GM19239 (cell line): ENCODE data around the gene CMSS1.
"Not testable (repeated sequence)": the region's sequence is repeated elsewhere in the genome, so short reads cannot be mapped to it uniquely, and the experiment has no call there.

ENCODE experiments used
- DNase-seq: peaks from one replicate; pipeline ENCODE4 v3.0.0; 2011; ENCODE audit warnings: low spot score; ENCODE audit not compliant: insufficient read length
- FAIRE-seq: peaks from 2 replicates; lab custom pipeline; 2011; peaks lifted over from hg19 to GRCh38; lab: Jason Lieb, UNC

Gene CMSS1

DNA sequence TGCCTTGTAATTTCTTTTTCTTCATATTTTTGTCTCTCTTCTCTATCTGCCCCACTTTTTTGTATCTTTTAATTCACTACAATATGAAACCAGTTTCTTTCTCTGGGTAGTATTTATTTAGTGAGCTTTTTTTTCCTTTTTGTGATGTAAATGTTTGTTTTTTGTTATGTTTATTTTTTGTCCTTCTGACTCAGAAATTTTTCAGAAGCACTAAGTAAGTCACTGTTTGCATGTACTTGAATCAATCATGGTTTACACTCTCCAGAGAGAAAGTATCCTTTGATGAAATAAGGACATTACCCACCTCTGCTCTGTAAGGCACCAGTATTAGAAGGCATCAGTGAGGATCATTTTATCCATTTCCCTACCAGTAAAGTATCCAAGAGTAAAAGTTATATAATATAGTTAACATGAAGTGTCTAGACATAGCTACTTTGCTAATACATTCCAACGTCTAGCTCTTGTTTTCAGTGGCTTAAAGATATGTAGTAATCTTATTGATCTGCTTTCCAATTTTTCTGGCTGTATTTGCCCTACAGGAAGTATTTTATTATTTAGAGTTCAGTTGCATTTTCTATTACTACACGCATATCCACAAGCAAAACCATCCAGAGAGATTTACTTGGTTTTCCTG is 271.2 kb downstream of the CMSS1 start:
- no peak for FAIRE-seq
- no peak for DNase-seq

- FAIRE-seq (peak; percentile 91), DNase-seq (no peak)
Observed at GRCh38 chr3:100089812-100090668, 272.4 kb downstream of the CMSS1 start.

- DNase-seq: no peak
- FAIRE-seq: no peak
Observed at GRCh38 chr3:100090669-100091005, 273.0 kb downstream of the CMSS1 start.

- no peak for FAIRE-seq
Observed at GRCh38 chr3:100093831-100094230, 276.2 kb downstream of the CMSS1 start.

DNA sequence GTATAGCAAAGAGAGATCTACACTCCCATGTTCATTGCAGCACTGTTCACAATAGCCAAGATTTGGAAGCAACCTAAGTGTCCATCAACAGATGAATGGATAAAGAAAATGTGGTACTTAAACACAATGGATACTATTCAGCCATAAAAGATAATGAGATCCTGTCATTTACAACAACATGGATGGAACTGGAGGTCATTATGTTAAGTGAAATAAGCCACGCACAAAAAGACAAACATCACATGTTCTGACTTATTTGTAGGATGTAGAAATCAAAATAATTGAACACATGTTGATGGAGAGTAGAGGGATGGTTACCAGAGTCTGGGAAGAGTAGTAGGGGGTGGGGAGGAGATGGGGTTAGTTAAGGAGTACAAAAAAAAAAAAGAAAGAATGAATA is 278.6 kb downstream of the CMSS1 start:
- not testable (repeated sequence) for FAIRE-seq, DNase-seq

More at GRCh38 chr3:100093831-100094230, 276.2 kb downstream of the CMSS1 start:
- DNase-seq: no peak

- DNase-seq (no peak), FAIRE-seq (peak; percentile 4)
Observed at GRCh38 chr3:100096866-100097265, 279.2 kb downstream of the CMSS1 start.

- FAIRE-seq: peak; percentile 44
- no peak for DNase-seq
Observed at GRCh38 chr3:100097919-100098783, 280.5 kb downstream of the CMSS1 start.

GRCh38 chr3:100098784-100099070 is 281.1 kb downstream of the CMSS1 start:
- FAIRE-seq: no peak
- DNase-seq: no peak

- DNase-seq: no peak
- no peak for FAIRE-seq
Observed at GRCh38 chr3:100099621-100100020, 282.0 kb downstream of the CMSS1 start.

DNA sequence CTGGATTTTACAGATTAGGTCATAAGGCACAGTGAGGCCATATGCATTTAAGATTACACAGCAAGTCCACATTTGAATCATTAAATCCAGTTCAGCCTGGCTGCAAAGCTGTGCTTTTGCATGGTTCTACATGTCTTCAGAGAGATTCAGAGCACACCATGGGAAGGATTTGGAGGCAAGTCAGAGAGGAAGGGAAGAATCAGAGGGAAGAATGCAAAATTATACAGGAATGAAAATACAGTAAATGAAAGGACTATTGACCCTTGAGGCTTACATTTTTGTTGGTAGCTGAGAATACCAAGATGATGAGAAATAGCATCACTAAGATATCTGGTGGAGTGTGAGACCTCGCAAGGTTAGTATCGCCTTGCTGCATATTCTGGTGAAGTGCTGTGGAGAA is 282.8 kb downstream of the CMSS1 start:
- no peak for DNase-seq
- FAIRE-seq: no peak

DNA sequence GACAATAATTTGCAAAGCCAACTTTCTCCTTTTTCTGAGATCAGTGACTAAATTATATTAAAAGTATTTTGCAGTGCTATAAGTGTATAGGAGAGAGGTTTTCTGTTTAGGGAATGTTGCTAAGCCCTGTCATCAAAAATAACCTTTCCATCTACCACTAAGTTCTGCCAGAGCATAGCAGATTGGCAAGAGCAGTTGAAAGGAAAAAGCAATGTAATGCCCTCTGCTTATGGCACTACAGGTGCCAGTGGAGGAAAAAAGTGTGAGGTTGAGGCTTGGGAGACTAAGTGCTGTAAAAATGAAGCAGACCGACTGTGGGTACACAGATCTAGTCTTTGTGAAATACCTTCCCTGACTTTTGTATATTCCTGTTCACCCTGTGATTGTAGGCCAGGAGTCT is 285.1 kb downstream of the CMSS1 start:
- peak; percentile 68 for FAIRE-seq
- DNase-seq: no peak

GRCh38 chr3:100103558-100104441 is 286.1 kb downstream of the CMSS1 start:
- DNase-seq (peak; percentile 28), FAIRE-seq (peak; percentile 99)

DNA sequence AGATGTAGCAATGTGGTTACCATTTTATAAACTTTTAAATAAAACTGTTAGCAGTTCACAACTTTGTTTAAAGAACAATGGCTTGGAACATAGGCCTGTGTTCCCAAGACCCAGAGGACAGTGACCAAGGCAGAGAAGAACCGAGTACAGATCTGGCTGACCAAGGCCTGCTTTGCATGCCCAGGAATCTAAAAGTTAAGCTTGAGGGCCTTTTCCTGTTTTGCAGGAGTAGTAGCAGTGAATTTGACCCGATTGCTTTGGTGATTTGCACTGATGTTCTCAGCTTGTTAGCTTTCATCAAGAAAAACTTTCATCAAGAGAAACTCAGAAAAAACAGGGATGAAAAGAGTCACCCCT is 286.8 kb downstream of the CMSS1 start:
- FAIRE-seq: no peak
- no peak for DNase-seq

DNA sequence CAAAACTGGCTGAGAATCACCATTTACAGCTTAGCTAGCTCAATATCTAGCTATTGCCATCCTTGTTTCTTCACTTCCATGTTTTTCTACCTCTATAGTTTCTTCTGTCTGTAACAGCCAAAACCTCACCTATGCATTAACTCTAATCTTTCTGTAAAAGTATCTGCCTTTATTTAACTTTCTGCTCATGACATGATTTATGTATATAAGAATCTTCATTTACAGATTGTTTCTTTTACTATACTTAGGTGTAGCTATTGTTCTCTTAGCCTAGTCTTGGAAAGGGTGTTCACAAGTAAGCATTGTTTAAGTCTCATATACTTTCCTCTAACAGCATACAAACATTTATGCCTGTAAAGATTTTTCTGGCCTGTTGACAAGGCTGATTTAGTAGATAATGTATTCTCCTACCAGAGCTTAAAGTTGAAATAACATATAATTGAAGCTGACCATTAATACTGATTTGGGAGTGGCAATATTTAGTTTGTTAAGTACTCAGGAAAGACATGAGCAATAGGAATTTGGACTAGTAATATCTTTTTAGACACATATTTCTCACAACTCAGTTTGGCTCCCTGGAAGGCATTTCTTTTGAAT is 287.3 kb downstream of the CMSS1 start:
- FAIRE-seq (no peak), DNase-seq (no peak)

DNA sequence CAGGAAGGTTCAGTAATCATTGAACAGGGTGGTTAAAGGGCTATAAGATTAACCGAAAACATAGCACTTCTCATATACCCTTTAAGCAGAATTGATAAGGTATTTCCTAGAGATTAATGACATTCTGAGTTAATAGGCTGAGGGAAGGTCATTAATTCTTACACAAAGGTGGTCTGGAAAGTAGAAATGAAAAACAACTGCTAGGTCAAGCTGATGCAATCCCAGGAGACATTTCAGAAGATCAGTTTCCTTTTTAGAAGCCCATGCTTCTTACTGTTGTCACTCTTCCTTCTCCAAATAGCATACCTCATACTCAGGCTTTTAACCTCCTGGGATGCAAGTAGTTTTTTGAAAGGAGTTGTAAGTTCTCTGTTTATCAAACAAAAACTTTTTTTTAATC is 287.8 kb downstream of the CMSS1 start:
- FAIRE-seq (peak; percentile 99), DNase-seq (no peak)

- no peak for DNase-seq
- FAIRE-seq: no peak
Observed at GRCh38 chr3:100106094-100106493, 288.4 kb downstream of the CMSS1 start.

DNA sequence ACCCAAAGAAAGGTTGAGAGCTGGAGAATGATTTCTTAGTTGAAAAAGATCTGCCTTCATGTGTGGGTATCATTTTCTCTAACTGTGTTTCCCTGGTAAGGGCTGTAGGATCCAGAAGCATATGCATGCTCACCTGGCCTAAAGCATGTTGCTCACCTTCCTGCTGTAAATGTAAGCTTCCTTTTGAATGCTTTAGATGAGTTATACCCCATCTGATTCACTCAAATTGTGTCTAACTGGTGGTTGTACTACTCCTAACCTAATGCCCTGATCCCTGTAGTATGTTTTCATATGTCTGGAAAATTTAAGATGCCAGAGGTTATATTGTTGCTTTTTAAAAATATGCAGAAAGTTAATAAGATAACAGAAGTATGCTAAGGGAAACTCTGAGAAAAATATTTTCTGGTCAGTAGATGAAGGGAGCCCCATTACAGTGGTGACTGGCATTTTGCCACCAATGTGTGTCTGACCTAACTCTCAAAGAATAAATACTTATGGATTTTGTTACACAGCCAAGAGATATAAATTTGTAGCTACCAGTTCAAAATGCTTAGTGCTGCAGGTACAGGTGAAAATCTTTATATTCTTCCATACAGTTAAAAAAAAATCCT is 289.0 kb downstream of the CMSS1 start:
- FAIRE-seq: peak; percentile 8
- DNase-seq: no peak

DNA sequence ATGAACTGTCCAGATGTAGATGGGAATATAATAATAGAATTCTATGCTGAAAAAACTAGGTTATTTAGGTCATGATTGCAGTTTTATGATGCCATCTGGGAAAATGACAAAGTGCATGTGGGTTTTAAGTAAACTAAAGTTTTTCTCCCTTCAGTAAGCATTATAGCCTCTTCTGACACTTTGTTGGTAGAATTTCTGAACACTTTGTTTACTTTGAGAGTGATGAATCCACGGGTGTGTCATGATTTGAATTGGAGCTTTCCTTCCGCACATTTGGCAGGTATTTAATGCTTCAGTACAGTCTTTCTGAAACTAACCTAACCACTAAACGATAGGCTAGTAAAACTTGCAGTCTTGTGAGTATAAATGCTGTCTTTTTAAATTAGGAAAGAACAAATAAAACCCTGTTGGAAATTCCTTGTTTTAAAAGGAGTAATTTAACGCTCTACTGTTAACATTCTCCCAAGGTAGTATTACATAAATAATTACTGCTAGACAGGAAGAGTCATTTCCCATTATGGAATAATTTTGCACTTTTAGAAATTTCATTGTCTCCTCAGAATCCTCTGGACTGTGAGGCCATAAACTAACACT is 289.7 kb downstream of the CMSS1 start:
- no peak for DNase-seq
- no peak for FAIRE-seq

- FAIRE-seq: peak; percentile 82
- DNase-seq: no peak
Observed at GRCh38 chr3:100108464-100109079, 290.9 kb downstream of the CMSS1 start.
